Femur (tissue), 1 donor: ENCODE results near the gene TRIM44.

ENCODE experiments used
- DNase-seq: peaks from one replicate; pipeline ENCODE4 v3.0.0-alpha.2; 2017

The TRIM44 gene

GRCh38 chr11:35794333-35794732 is 131.8 kb downstream of the TRIM44 start:
- no peak for DNase-seq

- DNase-seq = no peak
These were observed 132.3 kb downstream of the TRIM44 start for GRCh38 chr11:35794850-35795249.

GRCh38 chr11:35796562-35796961 is 134.0 kb downstream of the TRIM44 start:
- no peak for DNase-seq

- no peak for DNase-seq
These were observed 135.8 kb downstream of the TRIM44 start for GRCh38 chr11:35798423-35798822.

- DNase-seq = no peak
These were observed 136.4 kb downstream of the TRIM44 start for GRCh38 chr11:35798983-35799382.

- DNase-seq = no peak
These were observed 137.1 kb downstream of the TRIM44 start for GRCh38 chr11:35799655-35800054.

GRCh38 chr11:35800970-35801953 is 138.7 kb downstream of the TRIM44 start:
- DNase-seq = no peak

GRCh38 chr11:35802221-35802620 is 139.6 kb downstream of the TRIM44 start:
- DNase-seq = no peak

- DNase-seq = no peak
These were observed 140.1 kb downstream of the TRIM44 start for GRCh38 chr11:35802672-35803071.

- no peak for DNase-seq
These were observed 140.5 kb downstream of the TRIM44 start for GRCh38 chr11:35803115-35803514.

- DNase-seq = no peak
These were observed 142.0 kb downstream of the TRIM44 start for GRCh38 chr11:35804451-35805040.

GRCh38 chr11:35809561-35809960 is 147.0 kb downstream of the TRIM44 start:
- DNase-seq = no peak

- DNase-seq = no peak
These were observed 147.6 kb downstream of the TRIM44 start for GRCh38 chr11:35810045-35810645.

- DNase-seq = no peak
These were observed 149.2 kb downstream of the TRIM44 start for GRCh38 chr11:35811783-35812182.

- peak; percentile 55 for DNase-seq
These were observed 150.3 kb downstream of the TRIM44 start for GRCh38 chr11:35812828-35813227.

GRCh38 chr11:35814081-35814695 is 151.6 kb downstream of the TRIM44 start:
- no peak for DNase-seq

- peak; percentile 44 for DNase-seq
These were observed 152.2 kb downstream of the TRIM44 start for GRCh38 chr11:35814720-35815305.

GRCh38 chr11:35815556-35816315 is 153.2 kb downstream of the TRIM44 start:
- peak; percentile 85 for DNase-seq

GRCh38 chr11:35820614-35821013 is 158.0 kb downstream of the TRIM44 start:
- DNase-seq = no peak

GRCh38 chr11:35822815-35823495 is 160.4 kb downstream of the TRIM44 start:
- DNase-seq = no peak

GRCh38 chr11:35823742-35824298 is 161.2 kb downstream of the TRIM44 start:
- DNase-seq = no peak
